Epithelial cell of esophagus (primary cell): ENCODE data around the gene DIAPH2.

Experiments used
- DNase-seq: peaks from one replicate; pipeline ENCODE4 v3.0.0; 2010; ENCODE audit warnings: low read depth
- H3K4me3 ChIP-seq: 2 replicates; pipeline ENCODE4 v1.5.1; 2011; ENCODE audit warnings: mild to moderate bottlenecking, low read length, control low read depth
- CTCF ChIP-seq: IDR thresholded peaks from 2 replicates; pipeline ENCODE4 v1.5.1; 2011; ENCODE audit warnings: low read depth, mild to moderate bottlenecking, low read length, control low read depth, inconsistent platforms; ENCODE audit not compliant: insufficient read depth; ENCODE audit errors: missing control alignments

DIAPH2 gene

GRCh38 chrX:97498093-97498492 lies 813.5 kb downstream of the DIAPH2 start:
- no peak for TF ChIP-seq CTCF
- H3K4me3 ChIP-seq = no peak overlapping the region
- no peak for DNase-seq

GRCh38 chrX:97504431-97504830 lies 819.8 kb downstream of the DIAPH2 start:
- TF ChIP-seq CTCF = no peak
- H3K4me3 ChIP-seq = no peak overlapping the region

DNA sequence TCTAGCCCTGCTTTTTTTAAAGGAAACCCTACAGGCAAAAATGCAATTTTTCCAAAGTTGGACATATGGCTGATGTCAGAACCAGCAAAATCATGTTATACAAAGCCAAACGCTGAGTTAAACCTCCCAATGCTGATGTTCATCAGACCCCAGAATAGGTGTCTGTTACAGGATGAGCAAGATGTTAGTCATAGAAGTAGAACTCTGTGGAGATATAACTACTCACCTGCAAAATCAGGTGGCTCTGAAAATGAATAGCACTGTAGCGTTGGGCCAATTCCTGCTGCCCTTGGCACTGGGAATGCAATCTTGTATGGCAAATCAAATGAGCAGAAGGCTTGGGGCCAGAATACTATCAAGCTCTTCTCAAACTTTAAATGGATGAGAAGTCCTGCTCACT lies 833.1 kb downstream of the DIAPH2 start:
- TF ChIP-seq CTCF = no peak
- peak; percentile 31 for DNase-seq
- no peak overlapping the region for H3K4me3 ChIP-seq

More at GRCh38 chrX:97504431-97504830, 819.8 kb downstream of the DIAPH2 start:
- no peak for DNase-seq

DNA sequence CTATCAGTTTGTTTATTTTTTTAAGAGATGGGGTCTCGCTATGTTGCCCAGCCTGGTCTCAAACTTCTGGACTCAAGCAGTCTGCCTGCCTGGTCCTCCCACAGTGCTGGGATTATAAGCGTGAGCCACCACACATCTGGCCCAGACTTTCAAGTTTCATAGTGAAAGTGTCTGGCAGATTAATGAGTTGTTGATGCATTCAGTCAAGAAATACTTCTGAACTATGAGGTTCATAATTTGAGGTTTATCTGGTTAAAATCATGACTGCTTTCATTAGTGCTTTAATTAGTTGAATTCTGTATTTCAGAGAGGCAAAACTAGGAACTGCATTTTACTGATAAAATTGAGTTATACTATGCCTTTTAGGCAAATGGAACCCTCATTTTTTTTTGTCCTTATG lies 837.7 kb downstream of the DIAPH2 start:
- DNase-seq = no peak
- TF ChIP-seq CTCF = no peak
- H3K4me3 ChIP-seq = no peak overlapping the region

DNA sequence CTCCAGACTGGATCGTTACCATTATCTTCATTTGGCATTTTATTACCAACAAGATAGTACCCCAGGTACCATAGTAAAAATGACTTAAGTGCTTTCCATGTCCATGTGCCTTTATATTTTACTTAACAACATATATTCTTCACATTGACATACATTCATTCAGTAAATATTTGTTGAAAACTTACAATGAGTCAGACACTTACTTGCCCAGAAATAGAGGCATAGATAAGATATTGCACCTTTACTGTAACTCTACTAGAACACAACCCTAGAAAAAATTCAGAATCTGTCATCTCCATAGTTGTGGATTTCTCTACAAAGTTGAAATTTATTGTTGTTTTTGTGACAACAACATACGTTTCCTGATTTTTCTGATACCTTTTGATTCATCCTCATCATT lies 839.7 kb downstream of the DIAPH2 start:
- DNase-seq = peak; percentile 1
- no peak overlapping the region for H3K4me3 ChIP-seq
- TF ChIP-seq CTCF = no peak

GRCh38 chrX:97524997-97525396 lies 840.4 kb downstream of the DIAPH2 start:
- TF ChIP-seq CTCF = no peak
- no peak overlapping the region for H3K4me3 ChIP-seq
- peak; percentile 26 for DNase-seq

- no peak for TF ChIP-seq CTCF
- peak; percentile 51 for DNase-seq
- H3K4me3 ChIP-seq = no peak overlapping the region
Observed at GRCh38 chrX:97525981-97526380, 841.3 kb downstream of the DIAPH2 start.
